Coronary artery (tissue), 2 donors: ENCODE data around the gene CALD1.

Source experiments
- DNase-seq: peaks from one replicate; pipeline ENCODE4 v3.0.0-alpha.2; 2017; ENCODE audit warnings: low spot score
- H3K27ac ChIP-seq, 2 donors: fragments of 200-600 bp; sonication (generic); one replicate each; pipeline ENCODE4 v1.5.1; 2016 to 2019
- H3K4me3 ChIP-seq: fragments of 200-600 bp; sonication (generic); 2 replicates; pipeline ENCODE4 v1.5.1; 2016; ENCODE audit warnings: mild to moderate bottlenecking, moderate library complexity
- TF ChIP-seq, protein P1 (sequence below): fragments of 200-600 bp; sonication (generic); IDR thresholded peaks from one replicate; pipeline ENCODE4 v1.5.1; 2019; ENCODE audit warnings: antibody characterized with exemption

The CALD1 gene

DNA sequence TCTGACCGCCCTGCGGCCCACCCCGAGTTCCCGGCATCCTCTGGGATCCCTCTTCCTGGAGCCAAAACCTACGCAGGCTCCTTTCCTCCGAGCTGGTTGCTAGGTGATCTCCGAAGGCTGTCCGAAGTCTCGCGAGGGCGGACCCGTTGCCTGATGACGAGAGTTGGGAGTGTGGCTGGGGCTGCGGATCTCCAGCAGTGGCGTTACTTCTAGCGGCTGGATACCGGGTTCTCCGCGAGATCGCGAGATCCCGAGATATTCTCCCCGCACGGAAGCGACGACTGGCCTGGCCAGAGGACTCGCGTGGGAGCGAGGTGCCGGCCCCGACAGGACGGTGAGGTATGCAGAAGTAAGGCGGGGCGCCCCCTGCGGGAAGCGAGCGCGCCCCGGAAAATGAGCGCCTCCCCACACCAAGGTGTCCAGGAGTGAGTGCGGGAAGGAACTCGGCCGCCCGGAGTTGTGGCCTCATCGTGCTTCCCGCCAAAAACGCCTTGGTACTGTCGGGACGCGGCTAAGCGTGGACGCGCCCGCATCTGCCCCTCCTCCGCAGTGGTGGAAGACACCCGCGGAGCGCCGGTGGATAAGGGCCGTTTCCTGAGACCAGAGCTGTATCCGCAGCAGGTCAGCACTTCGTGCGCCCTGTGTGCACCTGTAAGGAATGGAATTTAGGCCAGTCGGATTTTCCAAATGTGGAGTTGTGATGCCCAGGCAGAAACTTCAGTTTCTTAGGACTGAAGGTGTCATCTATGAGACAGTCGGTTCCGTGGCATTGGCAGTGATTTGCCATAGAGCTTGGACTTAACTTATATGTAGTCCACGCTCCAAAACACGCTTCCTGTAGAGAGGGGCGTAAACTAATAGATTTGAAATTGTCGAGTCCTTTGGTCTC, 207.2 kb downstream of the CALD1 start, which contains the start of gene AGBL3:
Gene AGBL3 (plus strand): TSS at position 146 of the 889 bp plus-strand sequence. CDS start 1,426 bp downstream, outside the sequence.
- DNase-seq, result peak; percentile 99
- peak within 1 kb of the TSS; percentile 94 for H3K4me3 ChIP-seq
- peak within 1 kb of the TSS; percentile 94 to 95 for H3K27ac ChIP-seq
- TF ChIP-seq, protein P1, sequence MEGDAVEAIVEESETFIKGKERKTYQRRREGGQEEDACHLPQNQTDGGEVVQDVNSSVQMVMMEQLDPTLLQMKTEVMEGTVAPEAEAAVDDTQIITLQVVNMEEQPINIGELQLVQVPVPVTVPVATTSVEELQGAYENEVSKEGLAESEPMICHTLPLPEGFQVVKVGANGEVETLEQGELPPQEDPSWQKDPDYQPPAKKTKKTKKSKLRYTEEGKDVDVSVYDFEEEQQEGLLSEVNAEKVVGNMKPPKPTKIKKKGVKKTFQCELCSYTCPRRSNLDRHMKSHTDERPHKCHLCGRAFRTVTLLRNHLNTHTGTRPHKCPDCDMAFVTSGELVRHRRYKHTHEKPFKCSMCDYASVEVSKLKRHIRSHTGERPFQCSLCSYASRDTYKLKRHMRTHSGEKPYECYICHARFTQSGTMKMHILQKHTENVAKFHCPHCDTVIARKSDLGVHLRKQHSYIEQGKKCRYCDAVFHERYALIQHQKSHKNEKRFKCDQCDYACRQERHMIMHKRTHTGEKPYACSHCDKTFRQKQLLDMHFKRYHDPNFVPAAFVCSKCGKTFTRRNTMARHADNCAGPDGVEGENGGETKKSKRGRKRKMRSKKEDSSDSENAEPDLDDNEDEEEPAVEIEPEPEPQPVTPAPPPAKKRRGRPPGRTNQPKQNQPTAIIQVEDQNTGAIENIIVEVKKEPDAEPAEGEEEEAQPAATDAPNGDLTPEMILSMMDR, result peak; percentile 15

DNA sequence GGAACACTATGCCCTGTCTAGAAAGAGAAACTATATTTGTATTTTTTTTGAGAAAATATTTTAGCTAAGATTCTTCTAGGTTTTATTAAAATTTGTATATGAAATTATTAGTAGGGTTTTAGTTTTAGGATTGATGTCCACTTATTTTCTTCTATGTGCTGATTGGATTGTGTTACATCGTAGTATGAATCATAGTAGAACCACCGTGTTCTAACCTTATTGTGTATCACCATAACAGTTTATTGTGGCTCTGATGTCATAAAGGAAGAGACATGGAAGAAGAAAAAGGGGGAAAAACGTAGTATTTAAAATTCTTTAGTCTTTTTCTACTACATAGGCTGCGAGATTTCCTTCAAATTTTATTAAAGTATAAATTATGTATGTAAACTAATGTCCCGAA, 208.7 kb downstream of the CALD1 start:
- peak overlapping the region in 1 of 2 donors; percentile 95 for H3K27ac ChIP-seq
- TF ChIP-seq, protein P1, result no peak
- no peak overlapping the region for H3K4me3 ChIP-seq
- no peak for DNase-seq

DNA sequence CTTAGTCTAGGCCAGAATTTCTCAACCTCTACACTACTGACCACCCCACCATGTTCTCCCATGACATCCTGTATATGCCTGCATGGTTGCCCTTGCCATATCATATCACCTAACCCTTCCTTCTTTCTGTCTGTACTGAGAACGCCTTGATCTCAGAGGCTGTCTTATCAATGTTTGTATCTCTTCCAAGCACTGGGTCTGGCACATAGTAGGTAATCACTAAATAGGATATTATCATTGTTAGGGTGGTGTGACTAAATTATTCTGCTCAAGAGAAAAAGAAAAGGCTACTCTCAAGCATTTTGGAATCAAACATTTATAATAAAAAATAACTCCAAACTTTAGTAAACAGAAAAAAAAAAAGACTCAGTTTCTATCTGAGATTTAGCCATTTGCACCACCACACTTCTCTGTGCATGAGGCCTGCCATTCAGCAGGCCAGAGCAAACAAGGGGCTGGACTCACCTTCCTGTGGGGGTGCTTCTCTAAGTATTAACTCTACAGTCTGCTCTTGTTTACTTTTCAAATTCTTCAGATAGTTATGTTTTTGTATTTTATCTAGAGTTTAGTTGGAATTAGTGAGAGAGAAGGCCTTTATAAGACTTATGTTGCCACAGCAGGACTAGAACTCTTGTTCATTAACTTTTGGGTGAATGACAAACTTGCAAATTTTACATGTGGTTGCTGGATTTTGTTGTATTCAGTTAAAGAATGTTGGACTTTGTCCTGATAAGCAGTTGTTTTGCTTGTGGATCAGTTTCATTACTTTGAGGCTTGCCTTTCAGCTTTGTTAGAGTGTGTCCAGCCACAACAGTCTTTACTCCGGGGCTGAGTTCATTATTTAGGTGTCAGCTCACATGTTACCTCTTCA, 212.3 kb downstream of the CALD1 start:
- TF ChIP-seq, protein P1, result no peak

DNA sequence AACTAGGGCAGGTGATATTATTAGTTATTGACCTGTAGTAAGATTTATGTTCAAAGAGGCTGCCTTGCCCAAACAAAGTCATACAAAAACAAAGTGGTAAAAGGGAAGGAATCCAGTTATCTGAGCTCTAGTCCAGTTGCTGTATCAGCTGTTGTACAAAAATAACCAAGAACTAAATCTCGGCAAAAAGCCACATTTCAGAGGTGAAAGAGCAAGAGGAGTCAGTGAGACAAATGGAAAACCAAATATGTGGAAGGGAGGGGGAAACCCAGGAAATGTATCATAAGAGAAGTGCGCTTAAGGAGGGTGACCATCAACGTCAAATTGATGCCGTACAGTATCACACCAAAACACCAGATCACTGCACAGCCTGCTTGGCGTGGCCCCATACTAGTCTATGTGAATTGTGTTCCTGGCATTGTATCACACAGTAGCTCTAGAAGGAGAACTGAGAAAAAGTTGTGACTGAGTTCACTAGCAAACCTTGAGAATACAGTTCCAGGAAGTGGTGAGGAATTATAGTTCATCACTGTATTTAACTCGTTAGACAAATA, 213.3 kb downstream of the CALD1 start:
- no peak overlapping the region for H3K4me3 ChIP-seq
- peak overlapping the region; percentile 66 to 81 for H3K27ac ChIP-seq
- no peak for DNase-seq
- TF ChIP-seq, protein P1, result no peak

More for the DNA sequence above, 212.3 kb downstream of the CALD1 start:
- Histone ChIP-seq H3K27ac (peak overlapping the region; percentile 66 to 81), H3K4me3 (no peak overlapping the region)
- DNase-seq, result no peak

DNA sequence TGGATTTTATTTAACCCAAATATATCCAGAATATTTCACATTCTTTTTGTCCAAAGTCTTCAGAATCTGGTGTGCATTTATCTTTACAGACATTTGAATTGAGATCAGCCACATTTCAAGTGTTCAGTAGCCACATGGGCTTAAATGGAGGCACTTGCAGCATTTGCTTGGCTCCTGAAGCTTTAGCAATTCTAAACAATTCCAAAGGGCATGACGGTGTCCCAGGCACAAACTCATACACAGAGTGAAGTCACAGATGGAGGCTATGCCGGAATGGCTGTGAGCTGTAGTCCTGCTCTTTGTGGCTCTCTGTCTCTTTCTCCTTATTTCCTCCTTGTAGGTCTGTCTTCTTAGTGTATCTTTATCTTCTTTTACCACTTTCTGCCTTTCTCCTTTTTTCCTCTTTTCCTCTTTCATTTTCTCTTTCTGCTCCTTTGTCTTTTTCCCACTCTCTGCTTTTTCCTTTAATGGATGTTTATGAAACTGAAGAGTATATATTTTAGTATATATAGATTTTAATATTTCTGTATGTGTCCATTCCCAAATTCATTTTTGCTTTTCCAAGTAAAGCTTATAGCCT, 214.5 kb downstream of the CALD1 start:
- H3K4me3 ChIP-seq, result no peak overlapping the region
- TF ChIP-seq, protein P1, result no peak
- no peak for DNase-seq
- H3K27ac ChIP-seq, result peak overlapping the region; percentile 42 to 66

DNA sequence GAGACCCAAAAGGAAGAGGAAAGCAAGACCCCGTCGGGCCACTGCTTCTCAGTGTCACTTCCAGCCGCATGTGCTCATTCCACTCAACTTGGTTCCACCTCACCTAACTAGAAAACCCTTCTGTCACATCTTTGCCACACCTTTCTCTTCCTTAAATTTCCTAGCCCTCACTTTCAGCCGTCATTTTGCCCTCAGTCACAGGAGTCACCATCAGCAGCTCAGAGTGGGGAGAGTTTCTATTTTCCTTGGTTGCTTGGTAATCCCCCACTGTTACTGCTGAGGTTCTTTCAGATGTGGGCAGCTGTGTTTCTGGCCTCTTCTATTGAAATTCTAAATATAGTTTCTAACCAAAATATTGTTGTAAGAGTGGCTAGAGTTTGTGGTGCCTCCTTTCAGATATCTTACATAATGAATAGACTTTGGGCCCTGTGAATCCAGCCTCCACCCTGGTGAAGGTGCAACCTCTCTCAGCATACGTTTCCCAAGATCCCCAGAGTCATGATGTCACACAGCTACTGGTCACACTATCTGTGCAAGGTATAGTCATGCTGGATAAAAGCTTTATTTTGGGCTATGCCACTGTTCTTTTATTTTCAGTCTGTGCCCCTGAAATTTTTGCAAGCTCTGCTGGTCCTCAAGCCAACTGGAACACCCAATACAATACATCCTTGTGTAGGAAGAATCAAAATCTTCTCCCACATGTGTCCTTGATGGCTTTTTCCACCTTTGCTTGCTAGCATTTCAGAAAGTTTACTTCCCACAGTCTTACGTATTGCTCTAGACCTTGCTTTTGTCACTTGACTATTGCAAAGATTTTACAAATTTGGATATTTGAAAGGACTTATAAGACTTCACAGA, 216.0 kb downstream of the CALD1 start:
- Histone ChIP-seq H3K4me3 (no peak overlapping the region), H3K27ac (peak overlapping the region; percentile 68 to 87)
- no peak for DNase-seq
- TF ChIP-seq, protein P1, result no peak
